ENCODE measurements around the gene VEGFA.

VEGFA gene

GRCh38 chr6:43739642-43740091, 30.3 kb upstream of the VEGFA start:
- DNase-seq, result peak; percentile 59

- no peak for DNase-seq
Observed at GRCh38 chr6:43740321-43740960, 29.6 kb upstream of the VEGFA start.

- DNase-seq, result no peak
Observed at GRCh38 chr6:43740961-43741764, 28.8 kb upstream of the VEGFA start.

DNA sequence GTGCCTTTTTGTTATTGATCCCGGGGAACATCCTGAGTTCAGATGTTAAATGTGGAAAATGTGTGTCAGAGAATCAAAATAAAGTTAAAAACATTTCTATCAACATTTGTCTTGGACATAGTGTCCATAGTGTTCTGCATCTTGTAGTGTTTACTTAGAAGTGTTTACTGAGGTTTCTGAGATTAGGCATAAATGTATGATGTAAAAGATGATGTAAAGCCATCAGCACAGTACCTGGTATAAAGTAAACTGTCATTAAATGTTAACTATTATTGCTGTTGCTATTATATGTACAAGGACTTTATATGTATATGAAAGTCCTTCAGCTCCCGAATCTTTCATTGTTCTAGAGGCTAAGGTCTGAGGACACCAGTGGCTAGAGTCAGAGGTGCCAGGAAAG, 28.2 kb upstream of the VEGFA start:
- DNase-seq, result no peak

GRCh38 chr6:43742285-43742684, 27.7 kb upstream of the VEGFA start:
- no peak for DNase-seq

DNA sequence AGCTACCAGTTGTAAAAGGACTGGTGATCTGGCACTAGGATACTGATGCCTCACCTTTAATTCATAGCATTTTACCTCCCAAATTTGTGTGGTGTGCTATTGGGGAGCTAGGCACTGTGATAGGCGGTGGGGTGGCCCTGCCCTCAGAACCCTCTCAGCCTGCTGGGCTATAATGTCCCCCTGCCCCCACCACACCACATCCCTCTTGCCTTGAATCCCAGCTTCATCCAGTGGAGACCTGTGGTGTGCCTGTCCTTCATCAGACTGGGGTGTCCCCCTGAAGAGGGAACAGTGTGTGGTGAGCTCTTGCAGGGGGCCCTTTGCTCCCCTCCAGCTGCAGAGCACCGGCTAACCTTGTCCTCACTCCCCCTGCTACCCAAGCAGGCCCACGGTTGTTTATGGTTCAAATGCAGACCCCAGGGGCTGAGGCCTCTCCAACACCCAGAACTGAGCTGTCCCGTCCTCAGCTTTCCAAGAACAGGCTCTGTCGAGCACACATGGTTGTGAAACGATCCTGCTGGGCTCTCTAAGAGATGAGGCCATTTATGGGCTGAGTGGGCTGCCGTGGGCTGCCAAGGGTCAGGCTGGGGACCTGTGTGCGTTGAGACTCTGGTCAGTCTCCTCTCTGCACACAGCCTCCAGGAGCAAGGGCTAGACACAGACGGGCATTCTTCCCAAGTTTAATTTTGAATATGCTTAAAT, 26.9 kb upstream of the VEGFA start:
- DNase-seq, result no peak

DNA sequence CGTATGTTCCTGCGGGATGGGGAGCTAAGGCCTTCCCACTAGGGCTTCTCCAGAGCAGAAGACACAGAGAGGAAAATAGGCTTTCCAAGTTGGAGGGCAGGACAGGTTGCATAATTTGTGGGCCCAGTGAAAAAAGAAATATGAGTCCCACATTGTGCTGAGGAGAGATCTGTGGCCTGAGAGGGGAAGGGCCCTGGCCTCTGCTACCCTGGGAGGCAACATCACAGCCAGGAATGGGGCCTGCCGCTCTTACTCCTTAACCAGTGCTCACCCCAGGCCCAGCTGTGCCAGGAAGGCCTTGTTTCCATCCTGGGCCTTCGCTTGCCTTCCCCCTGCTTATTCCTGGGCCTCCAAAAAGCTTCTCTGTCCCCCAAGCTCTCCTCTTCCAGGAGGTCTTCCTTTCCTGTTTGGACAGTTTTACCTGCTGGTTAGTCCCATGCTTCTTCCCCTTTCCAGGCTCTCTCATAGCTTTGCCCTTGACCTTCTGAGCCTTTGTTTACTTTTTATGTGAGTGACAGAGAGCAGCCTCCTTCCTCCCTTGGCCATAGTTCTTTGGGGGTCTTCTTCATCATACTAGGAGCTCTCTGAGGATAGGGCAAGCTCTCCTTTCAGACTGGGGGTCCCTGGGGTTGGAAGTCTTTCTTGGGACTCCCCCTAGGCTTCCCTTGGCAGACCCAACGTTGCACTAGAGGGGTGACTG, 26.2 kb upstream of the VEGFA start:
- DNase-seq, result no peak

- DNase-seq, result no peak
Observed at GRCh38 chr6:43744491-43744890, 25.5 kb upstream of the VEGFA start.

DNA sequence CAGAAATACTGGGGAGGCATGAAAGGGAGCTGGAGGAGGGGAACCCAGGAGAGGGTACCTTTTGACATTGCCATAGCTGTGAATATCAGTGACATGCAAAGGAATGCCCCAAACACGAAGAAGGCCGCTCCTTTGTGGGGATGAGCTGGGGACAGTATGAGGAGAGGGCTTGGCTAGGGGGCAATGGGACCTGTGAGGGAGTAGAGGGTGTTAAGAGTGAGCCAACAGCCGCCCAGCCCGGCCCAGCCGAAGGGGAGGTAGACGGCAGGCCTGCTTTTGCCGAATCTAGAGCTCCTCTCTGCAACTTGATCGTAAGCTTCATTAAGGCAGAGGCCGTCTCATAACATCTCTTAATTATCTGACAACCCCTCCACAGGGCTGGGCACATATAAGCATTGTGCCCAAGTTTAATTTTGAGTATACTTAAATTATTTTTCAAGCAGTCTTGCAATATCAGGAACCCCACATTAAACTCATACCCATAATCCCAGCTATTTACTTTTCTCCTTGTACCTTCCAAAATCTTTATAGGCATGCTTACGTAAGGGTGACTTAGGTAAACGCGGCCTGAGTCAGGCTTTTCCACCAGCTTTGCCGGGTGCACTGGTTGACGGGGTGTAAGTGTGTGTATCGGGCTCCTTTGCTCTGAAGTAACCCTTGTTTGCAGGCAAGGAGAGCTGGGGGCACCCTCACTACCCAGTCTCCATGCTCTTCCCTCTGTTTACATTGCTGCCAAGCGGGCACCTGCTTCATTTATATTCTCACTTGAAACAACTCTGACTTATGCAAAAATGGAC, 24.9 kb upstream of the VEGFA start:
- DNase-seq, result no peak

- no peak for DNase-seq
Observed at GRCh38 chr6:43746071-43746470, 23.9 kb upstream of the VEGFA start.

GRCh38 chr6:43746613-43747102, 23.4 kb upstream of the VEGFA start:
- no peak for DNase-seq

DNA sequence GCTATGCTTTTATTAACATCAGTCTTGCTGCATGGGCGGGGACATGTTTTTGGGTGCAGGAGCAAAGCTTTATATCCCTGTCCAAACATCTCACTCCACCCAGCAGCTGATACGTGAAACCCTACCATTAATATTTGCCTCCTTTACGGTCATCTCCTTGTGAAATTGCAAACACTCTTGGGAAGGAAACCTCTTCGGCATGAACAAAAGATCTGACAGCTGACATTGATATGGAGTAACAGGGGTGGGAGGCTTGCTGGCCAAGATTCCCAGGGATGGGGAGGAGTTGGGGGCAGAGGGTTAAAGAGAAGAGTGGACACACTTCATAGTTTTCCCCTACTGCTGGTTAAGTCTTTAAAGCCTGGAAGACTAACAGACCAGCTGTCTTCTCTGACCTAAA, 22.2 kb upstream of the VEGFA start:
- no peak for DNase-seq

- DNase-seq, result no peak
Observed at GRCh38 chr6:43748765-43749164, 21.2 kb upstream of the VEGFA start.

GRCh38 chr6:43749461-43749860, 20.6 kb upstream of the VEGFA start:
- DNase-seq, result no peak

DNA sequence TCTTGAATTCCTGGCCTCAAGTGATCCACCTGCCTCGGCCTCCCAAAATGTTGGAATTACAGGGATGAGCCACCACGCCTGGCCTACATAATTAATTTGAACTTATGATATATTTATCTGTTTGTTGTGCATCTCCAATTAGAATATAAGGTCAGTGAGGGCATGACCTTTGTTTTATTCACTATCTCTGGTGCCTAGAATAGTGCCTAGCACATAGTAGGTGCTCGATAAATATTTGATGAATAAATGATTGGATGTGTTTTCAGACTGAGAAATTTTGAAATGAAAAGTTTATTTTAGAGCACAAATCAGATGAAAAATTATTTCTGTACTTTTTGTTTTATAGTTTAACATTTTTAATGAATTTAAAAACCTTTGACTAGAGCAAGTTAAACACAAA, 19.4 kb upstream of the VEGFA start:
- DNase-seq, result no peak

DNA sequence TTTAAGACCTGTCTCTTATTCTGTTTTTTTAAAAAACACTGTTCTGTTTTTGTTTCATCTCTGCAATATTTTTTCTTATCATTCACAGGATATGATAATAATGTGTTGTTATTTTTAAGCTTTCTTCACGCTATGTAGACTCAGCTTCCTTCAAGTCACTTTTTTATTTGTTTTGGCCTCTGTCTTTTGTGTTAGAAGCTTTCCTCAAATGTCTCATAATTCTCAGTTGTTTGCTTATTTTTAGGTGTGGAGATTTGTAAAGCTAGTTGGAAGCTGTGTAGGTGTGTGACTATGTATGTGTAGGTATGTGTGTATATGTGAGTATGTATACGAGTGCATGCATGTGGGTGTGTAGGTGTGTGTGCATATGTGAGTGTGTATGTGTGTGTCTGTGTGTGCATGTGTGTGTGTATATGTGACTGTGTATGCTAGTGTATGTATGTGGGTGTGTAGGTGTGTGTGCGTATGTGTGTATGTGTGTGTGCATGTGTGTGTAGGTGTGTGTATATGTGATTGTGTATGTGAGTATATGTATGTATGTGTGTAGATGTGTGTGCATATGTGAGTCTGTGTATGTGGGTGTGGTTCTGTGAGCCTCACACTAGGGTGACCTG, 16.3 kb upstream of the VEGFA start:
- DNase-seq, result no peak

DNA sequence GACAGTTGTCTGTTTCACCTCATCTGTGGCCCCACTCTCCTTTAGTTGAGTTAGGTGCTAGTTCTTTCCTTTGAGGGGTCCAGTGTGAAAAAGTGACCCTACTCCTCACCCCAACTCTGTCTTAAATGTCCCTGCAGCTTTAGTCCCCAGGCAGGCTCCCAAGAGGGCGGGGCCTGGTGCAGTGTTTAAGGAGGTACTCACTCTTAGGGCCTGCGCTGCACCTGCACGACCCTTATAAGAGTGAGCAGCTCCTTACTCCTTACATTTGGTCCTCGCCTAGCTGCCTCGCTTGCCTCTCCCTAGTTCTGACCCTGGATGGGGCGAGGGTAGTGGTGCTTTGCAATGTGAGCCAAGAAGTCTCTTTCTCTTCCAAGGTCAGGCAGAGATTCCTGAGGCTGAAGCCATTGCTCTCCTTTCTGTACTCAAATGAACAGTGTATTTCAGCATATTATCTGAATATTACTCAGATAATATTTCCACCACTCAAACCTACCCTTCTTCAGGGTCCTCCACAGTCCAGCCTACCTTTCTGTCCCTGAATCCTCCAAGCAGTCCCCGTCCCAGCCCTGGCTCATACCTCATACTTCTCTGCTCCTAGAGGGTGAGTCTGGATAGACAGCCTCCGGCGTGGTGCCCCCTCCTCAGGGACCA, 11.9 kb upstream of the VEGFA start:
- DNase-seq, result no peak

- peak; percentile 37 for DNase-seq
Observed at GRCh38 chr6:43758617-43759050, 11.4 kb upstream of the VEGFA start.

- DNase-seq, result no peak
Observed at GRCh38 chr6:43759136-43759906, 10.7 kb upstream of the VEGFA start.

DNA sequence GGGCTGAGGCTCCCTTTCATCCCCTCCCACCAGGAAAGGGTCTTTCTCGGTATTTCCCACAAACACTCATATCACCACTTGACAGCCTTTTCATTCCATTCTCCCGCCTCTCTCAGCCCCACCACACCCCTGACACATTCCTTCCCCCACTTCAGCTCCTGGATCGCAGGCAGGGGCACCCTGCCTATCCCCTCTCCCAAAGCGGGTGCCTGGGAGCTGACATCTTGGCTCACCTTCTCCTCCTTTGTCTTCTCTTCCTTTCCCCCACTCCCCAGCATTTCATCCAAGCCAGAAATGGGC, 10.2 kb upstream of the VEGFA start:
- no peak for DNase-seq
